ENCODE data around the gene KLRD1.
"Not testable (repeated sequence)": the region's sequence is repeated elsewhere in the genome, so short reads cannot be mapped to it uniquely, and the experiment has no call there.

The KLRD1 gene

GRCh38 chr12:10307630-10308029 lies at the start of gene KLRD1:
Gene KLRD1 (plus strand): TSS chr12:10307870. CDS start chr12:10308078, 208 bp downstream.
- no peak for DNase-seq (ENCODE audit: low read depth, low spot score)

DNA sequence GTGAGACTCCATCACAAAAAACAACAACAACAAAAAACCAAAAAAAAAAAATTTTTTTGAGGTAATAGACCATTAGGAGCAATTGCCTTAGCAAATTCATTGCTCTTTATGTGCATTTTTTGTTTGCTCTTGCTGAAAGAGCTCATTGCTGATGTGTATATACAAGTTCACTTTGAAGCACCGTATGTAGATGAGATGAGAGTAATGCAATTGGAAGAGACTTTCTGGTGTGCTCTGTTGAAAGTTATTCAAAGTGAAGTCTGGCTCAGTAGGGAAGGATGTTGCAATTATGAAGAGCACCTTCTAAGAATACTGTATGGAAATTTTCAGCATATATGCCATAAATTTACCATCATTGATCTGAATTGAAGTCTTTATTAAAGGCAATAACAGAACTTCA lies 46.7 kb upstream of the KLRD1 start:
- no peak for DNase-seq (ENCODE audit: low read depth, low spot score)

DNA sequence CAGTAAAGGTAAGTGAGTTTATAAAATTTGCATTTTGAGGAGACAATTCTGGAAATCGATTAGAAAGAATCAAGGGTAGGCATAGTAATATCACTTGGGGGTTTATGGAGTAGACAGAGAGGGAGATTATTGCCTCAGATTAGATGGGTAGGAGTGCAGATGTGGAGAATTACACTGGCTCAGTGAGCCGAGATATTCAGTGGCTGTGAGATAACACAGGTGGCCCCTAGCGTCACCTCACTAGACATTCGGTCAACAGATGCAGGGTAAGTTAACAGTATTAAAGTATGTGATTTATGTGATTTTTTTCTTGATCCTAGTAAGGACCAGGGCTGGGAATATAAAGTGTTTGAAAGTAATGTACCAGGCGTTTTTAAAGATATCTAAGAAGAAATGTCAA lies 39.6 kb upstream of the KLRD1 start:
- DNase-seq (ENCODE audit: low read depth, low spot score) = no peak

DNA sequence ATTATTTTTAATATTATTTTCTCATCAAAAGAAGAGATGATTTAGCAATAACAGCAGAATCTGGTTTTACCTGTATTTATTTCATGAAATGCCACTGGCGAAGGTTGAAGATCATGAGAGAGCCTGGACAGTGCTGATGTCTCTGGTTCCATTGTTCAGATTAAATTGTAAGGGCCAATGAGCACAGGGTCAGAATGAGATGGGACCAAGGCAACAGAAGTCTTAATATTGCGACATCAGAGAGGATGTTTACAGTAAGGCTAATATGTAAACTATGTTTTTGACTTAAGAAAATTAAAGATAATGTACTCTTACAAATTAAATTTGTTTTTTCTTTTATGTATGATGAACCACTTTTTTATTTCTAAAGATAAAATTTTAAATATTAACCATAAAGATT lies 35.2 kb upstream of the KLRD1 start:
- no peak for DNase-seq (ENCODE audit: low read depth, low spot score)

DNA sequence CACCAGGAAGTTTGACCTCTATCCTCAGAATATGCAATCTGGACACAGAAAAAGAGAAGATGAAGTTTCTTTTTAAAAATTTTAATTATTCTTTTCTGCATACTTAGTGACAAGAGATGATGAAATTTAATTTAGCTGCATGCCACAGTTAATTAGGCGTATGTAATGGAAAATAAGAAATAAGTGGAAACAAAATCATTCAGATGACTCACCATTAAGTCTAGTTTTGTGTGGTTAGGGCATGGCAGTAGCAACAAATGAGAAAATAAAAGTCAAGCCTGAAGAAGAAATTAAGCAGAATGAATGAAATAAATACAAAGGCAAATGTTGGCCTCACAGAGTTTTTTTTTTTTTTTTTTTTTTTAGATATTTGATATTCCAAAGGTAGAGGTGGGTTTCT lies 30.9 kb upstream of the KLRD1 start:
- no peak for DNase-seq (ENCODE audit: low read depth, low spot score)

GRCh38 chr12:10278104-10278503 lies 29.6 kb upstream of the KLRD1 start:
- no peak for DNase-seq (ENCODE audit: low read depth, low spot score)

- no peak for DNase-seq (ENCODE audit: low read depth, low spot score)
These were observed 27.7 kb upstream of the KLRD1 start for GRCh38 chr12:10279937-10280336.

DNA sequence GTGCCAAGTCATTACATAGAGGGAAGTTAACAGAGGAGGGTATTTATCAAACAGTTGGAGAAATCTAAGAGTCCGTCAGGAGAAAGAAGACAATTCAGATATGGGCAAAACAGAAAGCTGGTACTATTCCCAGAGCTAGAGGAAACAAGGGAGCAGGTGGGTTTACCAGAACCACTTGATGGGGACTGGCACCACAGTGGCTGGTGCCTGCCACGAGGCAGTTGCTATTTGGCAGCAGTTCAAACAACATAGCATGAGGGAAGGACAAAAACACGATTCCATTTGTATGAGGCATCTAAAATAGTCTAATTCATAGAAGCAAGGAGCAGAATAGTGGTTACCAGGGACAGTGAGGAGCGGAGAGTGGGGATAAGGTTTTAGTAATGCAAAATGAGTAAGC lies 24.6 kb upstream of the KLRD1 start:
- no peak for DNase-seq (ENCODE audit: low read depth, low spot score)

DNA sequence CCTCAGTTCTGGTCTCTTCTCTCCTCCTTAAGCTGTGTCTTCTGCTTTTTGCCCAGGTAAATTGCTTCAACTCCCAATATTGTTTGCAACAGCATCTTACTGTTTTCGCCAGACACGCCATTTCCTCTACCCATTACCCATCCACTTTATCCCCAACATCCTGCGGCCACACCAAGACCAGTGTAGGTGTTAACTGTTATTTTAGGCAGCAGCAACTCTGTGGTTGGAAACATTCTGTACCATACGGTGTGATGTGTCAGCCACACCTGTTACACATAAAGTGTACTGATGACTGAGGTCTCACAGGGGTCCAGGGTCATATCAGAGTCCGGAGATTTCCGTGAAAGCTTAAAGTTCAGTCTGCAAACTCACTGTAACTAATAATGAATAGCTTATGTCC lies 21.8 kb upstream of the KLRD1 start:
- no peak for DNase-seq (ENCODE audit: low read depth, low spot score)

- no peak for DNase-seq (ENCODE audit: low read depth, low spot score)
These were observed 18.5 kb upstream of the KLRD1 start for GRCh38 chr12:10289005-10289754.

DNA sequence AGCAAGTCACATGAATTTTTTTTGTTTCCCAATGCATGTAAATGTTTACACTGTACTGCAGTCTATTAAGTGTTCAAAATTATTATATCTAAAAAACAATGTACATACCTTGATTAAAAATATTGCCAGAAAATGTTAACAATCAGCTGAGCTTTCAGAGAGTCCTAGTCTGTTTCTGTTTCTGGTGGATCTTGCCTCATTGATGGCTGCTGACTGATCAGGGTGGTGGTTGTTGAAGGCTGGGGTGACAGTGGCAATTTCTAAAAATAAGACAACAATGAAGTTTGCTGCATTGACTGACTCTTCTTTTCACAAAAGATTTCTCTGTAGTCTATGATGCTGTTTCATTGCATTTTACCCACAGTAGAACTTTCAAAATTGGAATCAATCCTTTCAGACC lies 16.6 kb upstream of the KLRD1 start:
- no peak for DNase-seq (ENCODE audit: low read depth, low spot score)

DNA sequence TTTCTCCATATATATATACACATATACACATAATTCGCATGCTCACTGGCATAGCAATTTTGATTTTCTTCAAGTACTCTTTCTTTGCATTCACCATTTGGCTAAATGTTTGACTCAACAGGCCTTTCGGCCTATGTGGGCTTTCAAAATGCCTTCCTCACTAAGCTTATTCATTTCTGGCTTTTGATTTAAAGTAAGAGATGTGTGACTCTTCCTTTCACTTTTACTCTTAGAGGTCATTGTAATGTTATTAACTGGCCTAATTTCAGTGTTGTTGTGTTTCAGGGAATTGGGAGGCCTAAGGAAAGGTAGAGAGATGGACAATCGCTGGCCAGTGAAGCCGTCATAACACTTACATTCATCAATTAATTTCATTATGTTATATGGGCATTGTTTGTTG lies 14.5 kb upstream of the KLRD1 start:
- DNase-seq (ENCODE audit: low read depth, low spot score) = no peak

DNA sequence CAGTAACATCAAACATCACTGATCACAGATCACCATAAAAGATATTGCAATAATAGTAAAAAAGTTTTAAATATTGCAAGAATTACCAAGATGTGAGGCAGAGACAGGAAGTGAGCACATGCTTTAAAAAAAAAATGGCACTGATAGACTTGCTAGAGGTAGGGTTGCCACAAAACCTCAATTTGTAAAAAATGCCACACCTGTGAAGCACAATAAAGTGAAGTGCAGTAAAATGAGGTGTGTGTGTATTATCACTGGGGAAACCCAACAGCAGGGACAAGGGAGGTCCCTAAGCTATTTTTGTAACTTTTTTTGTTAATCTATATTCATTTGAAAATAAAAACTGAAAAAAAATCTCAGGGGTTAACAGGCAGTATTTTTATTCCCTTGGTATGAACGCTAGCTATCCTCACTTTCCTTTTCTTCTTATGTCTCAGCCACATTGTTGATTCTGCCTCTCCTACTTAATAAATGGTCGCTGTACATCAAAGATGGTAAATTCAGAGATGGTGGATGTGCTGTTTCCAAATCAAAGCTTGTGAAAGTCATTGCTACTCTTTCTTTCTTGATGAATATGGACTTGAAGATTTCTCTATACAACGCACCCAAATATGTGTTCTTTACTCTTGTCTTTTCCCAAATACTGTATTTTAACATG lies 14.0 kb upstream of the KLRD1 start:
- DNase-seq (ENCODE audit: low read depth, low spot score) = no peak

DNA sequence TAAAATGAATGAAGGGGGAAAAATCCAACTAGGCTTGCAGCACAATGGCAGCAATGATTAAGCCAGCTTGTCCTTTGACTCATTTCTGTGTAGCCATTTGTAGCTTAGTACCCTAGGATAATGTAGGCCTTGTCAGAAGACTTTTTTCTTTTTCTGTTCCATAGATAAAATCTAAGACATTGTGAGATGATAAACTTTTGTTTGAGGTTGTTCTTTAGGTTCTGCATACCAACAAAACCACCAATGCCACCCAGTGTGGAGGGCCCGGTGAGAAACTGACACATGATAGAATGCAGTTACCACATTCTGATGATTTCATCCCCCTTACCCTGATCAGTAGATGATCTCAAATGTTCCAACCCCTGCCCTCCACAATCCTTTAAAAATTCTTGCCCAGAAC lies 6.6 kb upstream of the KLRD1 start:
- DNase-seq (ENCODE audit: low read depth, low spot score) = no peak

DNA sequence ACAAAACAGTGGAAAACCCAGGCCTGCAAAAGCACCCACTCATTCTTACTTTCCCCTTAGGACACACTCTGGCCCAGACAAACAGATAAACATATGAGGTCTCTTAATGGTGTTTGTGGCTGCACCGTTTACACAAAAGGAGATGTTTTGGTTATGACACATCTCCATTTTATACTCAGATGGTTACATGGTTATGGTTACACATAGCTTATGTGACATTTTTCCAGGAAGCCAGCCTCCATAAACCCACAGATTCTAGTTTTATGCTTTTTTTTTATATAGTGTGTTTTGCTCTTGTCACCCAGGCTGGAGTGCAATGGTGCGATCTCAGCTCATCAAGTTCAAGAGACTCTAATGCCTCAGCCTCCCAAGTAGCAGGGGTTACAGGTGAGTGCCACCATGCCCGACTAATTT lies 3.5 kb upstream of the KLRD1 start:
- DNase-seq (ENCODE audit: low read depth, low spot score) = no peak

DNA sequence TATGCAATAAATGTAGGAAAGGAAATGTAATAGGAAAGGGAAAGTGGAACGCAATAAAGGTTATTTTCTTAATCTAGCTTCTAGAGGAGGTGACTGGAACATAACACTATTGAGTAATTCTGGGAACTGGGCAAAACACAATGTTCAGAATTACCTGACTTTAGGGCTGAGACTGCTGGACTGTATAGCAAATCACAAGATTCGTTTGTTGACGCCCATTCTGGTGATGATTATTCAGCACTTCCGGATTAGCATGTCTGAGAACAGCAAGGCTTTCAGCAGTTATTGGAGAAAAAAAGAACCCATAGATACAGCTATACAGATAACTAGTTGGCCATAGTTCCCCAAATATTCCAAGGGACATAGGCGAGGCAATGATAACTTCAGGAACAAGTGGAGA lies 2.3 kb upstream of the KLRD1 start:
- DNase-seq (ENCODE audit: low read depth, low spot score) = no peak

GRCh38 chr12:10310926-10311720 lies 3.5 kb downstream of the KLRD1 start:
- DNase-seq (ENCODE audit: low read depth, low spot score) = no peak

- no peak for DNase-seq (ENCODE audit: low read depth, low spot score)
These were observed 11.7 kb downstream of the KLRD1 start for GRCh38 chr12:10319388-10319787.

- DNase-seq (ENCODE audit: low read depth, low spot score) = no peak
These were observed 13.0 kb downstream of the KLRD1 start for GRCh38 chr12:10320643-10321042.

DNA sequence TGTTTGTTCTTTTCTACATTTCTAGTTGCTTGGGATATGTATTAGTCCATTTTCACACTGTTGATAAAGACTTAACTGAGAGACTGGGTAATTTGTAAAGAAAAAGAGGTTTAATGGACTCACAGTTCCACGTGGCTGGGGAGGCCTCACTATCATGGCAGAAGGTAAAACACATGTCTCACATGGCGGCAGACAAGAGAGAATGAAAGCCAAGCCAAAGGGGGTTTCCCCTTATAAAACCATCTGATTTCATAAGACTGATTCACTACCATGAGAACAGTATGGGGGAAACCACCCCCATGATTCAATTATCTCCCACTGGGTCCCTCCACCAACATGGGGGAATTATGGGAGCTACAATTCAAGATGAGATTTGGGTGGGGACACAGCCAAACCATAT lies 21.0 kb downstream of the KLRD1 start:
- not testable (repeated sequence) for DNase-seq (ENCODE audit: low read depth, low spot score)

- DNase-seq (ENCODE audit: low read depth, low spot score) = no peak
These were observed 24.1 kb downstream of the KLRD1 start for GRCh38 chr12:10331642-10332239.

- DNase-seq (ENCODE audit: low read depth, low spot score) = not testable (repeated sequence)
These were observed 28.5 kb downstream of the KLRD1 start for GRCh38 chr12:10336196-10336595.

Measured in activated CD4-positive, CD25-positive, alpha-beta regulatory T cell treated with anti-CD3 and anti-CD28 coated beads, Interleukin-2, amount 50 U/mL, for 16 hours (primary cell).